ENCODE results near the gene FAM210A. TPM values are rescaled to one million over a fixed set of nuclear protein-coding genes. Genes with fewer than 3 reads are reported as not detected.
A peak's percentile ranks its signal among the peaks of the same experiment; 100 is the strongest.

The FAM210A gene
- total RNA-seq, 1 donor from 2014 or later, result 18.1 TPM

DNA sequence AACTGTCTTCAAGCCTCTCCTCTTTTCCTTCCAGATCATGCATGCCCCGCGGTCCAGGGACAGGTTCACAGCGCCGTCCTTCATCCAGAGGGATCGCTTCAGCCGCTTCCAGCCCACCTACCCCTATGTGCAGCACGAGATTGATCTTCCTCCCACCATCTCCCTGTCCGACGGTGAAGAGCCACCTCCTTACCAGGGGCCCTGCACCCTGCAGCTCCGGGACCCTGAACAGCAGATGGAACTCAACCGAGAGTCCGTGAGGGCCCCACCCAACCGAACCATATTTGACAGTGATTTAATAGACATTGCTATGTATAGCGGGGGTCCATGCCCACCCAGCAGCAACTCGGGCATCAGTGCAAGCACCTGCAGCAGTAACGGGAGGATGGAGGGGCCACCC lies 81.3 kb downstream of the FAM210A start:
- no peak for DNase-seq

DNA sequence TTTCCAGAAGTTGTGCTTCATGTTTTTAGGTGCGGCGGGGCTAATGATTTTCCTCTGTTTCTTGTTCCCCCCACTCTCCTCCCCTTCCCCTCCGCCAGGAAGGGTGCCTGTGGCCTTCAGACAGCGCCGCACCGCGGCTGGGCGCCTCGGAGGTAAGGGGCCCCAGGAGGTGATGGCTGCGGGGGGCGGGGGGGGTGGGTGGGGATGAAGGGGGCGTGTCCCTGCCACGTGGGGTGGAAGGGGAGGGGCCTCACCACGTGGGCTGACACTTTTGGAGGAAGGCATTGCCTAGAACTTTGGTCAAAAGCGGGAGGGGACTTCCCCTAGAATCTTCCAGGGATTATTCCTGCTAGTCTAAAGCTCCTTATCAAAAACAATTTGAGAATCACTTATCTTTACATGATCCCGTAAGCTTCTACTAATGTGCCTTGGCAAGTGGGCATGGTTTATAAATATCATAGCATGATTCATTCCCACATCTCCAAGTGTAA lies 83.1 kb downstream of the FAM210A start:
- no peak for DNase-seq

DNA sequence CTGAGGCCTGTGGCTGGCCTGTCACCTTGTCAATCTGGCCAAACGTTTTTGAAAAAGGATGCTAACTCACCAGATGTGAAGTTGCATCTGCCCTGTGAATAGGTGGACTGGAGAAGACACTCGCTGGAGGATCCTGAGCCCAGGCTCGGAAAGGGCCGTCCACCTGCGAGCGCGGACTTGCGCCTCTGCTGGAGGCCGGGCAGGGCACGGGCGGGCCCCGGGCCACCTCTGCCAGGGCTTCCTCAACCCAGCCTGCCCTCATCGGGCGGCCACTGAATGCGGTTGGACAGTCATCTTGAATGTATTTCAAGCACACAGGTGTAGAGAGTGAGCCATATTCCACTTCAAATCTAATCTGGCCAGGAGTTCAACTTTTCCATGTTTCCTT lies 83.9 kb downstream of the FAM210A start:
- DNase-seq, result no peak

DNA sequence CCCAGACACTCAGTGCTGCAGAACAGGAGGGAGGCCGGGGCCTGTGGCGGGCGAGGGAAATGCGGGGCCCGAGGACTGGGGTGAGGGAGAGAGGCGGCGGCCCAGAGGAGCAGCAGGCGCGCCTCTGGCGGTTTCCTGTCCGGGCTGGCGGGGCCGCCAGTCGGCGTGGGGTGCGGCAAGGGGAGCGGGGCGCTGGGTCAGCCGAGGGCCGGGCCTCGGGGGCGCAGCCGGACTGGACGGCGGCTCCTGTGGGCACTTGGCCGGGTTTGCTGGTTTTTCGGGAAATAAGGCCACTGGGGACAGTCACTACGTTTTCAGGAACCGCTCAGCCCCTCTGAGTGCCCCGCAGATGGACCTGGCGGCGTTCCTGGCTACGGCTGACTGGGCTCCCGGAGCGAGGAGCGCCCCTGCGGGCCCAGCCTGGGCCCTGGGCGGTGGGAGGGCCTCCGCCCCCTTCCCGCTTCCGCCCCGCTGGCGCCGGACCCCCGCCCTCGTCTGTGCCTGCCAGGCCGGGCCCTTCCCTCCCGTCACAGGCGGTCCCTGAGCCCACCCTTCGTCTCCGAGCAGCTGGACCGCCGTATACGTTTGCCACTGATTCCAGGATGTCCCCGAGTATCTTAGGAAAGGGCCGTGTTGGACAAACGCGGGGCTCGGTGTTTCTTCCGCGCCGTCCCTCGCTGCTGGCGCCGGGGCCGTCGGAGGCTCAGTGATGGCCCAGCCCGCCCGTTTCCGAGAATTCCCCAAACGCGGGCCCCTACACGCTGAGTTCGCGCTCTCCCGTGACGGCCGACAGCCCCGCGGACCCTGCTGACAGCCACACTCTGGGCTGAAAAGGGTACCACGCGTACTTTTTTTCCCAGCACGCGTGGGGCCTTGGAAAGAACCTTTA lies 84.6 kb downstream of the FAM210A start:
- DNase-seq, result no peak

DNA sequence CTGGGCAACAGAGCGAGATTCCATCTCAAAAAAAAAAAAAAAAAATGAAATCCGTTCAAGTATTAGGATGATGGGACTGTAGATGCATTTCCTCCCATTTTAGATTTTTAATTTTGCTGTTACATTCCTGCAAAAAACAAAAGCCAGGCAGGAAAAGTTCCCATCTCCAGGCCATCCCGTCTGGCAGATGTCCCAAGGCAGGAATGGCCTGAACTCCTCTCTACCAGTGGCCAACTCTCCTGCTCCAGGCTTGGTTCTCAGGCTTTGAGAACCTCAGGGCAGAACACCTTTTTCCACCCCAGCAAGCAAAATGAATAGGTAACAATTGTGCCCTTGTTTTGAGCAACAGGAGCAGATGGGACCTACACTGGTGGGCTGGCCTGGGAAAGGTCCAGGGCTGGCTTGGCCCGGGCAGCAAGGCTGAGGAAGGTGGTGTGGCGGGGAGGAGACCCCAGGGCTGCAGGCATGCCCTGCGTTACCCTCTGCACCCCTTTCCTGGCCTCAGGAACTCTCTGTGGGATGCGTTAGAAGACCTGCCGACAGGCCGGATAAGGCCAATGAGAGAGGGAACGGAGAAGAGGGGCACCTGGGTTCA lies 86.0 kb downstream of the FAM210A start:
- no peak for DNase-seq

DNA sequence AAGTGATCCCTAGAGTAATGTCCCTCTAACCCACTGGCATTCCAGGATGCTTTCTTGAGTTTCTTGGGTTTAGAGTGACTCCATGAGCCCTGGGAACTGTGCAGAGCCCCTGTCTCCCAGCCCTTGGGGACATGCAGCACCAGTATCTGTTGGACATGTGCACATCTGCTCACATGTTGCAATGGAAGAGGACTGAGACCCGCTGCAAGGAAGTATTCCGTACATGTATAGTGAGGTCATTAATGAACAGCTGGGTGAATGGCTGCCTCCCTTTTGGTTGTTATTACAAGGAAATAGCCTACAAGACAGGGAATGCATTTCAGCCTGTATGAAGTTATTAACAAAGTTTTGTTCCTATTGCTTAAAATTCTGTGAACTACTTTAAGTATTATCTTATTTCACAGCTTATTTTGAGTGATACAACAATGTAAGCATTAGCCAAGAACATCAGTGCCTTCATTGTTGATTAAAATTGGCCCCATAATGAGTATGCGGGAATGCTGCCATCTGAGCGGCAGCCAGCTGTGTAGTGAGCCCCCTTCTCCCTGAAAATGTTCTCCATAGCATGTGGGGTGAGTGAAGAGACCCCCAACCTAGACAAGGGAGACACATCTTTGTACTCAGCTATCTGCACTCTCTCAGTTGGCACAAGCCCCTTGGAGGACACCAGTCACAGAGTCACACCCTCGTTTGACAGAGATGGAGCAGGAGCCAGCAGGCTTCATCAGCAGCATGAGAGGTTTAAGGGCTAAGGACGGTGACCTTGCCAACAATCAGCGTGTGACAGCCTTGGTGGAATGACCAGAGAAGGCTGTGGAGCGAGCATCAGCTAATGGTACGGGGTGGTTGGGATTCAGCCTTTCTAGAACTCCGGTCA lies 87.4 kb downstream of the FAM210A start:
- peak; percentile 21 for DNase-seq

DNA sequence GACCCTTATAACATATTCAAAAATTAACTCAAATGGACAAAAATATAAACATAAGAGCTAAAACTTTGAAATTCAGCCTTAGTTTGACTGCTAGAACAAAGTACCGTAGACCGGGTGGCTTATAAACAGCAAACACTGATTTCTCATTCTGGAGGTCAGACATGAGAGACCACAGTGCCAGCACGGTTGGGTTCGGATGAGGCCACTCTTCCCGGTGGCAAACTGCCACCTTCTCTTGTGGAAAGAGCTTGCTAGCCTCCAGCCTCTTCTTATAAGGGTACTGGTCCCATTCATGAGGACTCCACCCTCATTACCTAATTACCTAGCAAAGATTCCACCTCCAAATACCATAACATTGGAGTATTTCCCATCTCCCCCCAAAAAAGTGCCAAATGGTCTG lies 91.3 kb downstream of the FAM210A start:
- DNase-seq, result no peak

DNA sequence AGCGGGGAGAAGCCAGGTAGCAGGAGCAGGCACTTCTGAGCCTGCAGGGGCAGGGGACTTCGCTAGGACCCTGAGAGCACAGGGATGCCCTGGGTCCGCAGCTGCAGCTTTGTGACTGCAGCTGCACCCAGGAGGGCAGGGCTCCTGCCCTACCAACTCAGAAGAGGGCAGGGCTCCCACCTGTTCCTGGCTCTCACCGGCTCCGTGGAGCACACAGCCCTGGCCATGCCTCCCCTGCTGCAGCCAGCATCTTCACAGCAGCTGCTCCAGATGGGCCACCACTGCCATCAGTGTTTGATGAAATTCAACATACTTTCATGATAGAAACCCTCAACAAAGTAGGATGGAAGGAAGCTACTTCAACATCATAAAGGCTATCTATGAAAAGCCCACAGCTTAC lies 92.7 kb downstream of the FAM210A start:
- no peak for DNase-seq

DNA sequence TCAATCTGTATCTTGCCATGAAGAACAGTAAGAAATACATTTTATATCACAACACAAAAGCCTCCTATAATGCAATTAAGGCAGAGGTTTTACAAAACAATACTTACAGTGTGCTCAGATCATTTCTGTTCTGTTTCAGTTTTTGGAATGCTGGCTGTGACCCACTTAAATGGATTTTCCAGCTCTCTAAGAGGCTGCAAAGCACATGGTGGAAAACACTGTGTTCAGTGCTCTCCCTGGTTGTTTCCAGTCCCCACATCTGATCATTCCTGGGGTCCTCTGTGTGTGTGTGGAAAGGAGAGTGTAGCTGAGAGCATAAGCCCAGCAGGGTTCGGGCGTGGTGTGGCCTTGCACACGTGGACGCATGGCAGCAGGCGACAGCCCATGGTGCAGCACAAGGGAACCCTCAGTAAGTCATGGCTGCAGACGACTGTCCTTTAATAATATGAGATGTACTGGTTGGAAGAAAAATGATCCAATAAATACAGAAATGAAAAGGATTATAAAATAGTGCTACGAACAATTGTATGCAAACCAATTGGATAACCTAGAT lies 95.6 kb downstream of the FAM210A start:
- DNase-seq, result no peak

DNA sequence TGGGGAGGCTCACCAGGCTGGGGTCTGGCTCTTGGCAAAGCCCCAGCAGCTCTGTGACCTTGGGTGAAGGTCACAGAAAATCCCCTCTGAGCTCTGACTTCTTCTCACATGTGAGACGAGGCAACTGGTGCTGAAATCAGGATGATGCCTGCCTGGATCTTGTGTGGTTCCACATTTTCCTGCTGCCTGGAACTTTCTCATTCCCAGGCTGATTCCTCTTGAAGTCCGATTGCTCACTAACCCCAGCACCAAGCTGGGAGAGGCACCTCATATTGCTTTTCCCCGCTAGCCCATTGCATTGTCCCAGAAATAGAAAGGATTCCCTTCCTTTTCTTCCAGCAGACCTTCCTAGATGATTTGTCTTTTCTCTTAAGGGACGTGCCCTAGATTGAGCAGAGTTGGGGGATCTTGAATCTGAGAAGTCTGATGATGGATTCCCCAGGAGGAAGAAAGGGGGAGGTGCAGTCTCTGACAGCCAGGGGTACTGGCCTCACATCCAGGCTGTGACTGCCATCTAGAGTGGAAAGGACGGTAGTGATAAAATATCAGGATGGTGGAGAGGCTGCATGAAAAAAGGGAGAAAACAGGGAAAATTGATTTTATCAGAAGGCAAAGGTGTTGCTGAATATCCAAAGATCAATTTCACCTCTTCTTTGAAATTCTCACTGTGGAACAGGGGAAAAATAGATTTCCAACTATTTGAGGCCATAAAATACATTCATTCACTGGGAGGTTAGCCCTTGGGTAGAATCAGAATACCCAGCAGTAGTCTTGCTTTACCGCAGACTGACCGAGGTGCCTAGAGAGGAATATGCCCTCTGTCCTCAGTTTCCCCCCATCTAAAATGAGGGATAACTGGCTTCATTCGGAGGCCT lies 96.3 kb downstream of the FAM210A start:
- peak; percentile 21 for DNase-seq

DNA sequence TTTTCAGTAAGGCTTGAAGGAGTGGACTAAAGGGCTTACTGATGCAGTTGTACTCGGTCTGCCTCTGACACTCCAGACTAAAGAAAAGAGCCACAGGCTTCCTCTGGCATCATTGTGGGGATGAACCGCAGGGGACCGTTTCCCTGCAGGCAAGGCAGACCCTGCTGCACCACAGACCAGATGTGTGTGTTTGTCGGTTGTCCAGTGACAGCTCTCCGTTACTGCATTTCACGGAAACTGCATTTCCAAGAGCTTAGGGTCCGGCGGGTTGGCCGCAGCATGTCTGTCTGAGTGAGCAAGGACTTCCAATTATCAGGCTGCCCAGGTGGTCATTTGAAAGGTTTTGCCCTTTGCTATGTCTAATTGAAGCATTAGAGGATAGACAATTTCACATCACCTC lies 98.1 kb downstream of the FAM210A start:
- no peak for DNase-seq

DNA sequence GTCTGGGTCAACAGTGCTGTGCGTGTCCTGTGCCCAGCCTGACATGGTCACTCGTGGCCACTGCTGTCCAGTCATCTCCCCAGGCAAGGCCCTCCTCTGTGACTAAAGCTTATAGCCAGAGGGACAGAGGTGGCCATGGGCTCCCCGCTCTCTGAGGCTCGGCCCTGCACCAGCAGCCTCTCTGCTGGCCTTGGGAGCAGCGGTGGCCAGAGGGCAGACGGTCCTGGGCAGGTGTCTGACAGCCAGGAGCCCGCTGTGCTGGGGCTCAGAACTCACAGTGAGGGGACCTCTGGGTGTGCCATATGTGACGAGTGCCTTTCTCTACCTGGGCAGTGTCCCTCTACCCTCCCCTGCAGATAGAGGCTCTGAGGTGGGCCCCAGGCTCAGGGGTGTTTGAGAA lies 98.7 kb downstream of the FAM210A start:
- DNase-seq, result no peak

DNA sequence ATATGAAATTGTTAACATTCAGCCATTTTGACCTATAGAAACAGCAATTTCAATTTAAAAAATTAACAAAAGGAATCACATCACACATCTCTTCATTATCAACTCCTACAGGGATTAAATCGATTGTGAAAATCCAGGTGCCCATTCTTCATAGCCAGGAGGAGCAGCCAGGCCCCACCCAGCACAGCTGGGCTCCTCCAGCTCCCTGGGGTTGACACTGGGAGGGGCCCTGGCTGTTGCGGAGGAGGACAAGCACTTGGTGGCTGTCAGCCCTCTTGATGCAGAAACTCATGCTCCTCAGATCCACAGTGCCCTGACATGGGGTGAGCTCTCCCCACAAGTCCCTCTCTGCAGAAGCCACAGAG lies 99.8 kb downstream of the FAM210A start:
- no peak for DNase-seq

DNA sequence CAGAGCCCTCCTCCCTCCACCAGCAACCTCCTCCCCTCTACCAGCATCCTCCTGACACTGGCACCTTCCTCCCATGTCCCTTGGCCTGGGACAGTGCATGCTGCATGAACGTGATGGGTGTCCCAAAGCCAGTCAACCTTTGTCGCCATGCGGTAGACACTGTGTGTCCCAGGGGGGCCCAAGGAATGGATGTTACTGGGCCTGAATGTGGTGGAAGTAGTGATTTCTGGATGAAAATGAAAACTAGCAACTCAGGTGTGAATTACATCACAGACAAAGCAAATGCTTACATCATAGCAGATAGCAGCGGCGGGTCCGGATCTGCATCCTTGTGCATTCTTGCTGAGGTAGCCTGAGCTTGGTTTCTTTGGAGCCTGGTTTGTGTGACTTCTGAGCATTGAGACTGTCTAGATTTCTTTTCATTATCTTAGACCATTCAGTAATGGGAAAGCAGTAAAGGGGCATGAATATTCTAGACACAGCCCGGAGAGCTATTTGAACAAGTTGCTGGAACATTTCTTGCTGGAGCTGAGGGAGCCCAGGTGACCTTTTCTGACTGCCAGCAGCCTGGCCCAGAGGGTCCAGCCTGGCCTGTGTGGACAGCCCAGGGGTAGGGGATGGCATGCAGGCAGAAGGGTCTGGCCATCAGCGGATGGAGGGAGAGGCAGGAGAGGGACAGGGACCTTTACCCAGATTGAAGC lies 100.4 kb downstream of the FAM210A start:
- DNase-seq, result no peak

DNA sequence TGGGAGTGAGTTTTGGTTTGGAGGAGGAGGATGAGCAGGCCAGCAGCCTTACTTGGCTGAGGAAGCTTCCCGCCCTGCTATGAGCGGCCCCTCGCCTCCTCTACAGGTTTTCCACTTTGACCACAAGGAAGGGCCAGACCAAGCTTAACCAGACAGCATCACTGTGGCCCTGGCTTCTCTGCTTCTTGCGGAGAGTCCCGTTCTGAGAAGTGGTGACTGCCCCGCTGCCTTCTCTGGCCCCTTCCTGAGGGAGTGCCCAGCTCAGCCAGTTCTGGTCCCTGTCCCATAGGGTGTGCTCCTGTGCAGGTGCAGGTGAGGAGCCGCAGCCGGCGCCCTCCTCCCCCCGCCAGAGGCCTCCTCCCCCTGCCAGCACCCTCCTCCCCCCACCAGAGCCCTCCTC lies 101.0 kb downstream of the FAM210A start:
- DNase-seq, result no peak

DNA sequence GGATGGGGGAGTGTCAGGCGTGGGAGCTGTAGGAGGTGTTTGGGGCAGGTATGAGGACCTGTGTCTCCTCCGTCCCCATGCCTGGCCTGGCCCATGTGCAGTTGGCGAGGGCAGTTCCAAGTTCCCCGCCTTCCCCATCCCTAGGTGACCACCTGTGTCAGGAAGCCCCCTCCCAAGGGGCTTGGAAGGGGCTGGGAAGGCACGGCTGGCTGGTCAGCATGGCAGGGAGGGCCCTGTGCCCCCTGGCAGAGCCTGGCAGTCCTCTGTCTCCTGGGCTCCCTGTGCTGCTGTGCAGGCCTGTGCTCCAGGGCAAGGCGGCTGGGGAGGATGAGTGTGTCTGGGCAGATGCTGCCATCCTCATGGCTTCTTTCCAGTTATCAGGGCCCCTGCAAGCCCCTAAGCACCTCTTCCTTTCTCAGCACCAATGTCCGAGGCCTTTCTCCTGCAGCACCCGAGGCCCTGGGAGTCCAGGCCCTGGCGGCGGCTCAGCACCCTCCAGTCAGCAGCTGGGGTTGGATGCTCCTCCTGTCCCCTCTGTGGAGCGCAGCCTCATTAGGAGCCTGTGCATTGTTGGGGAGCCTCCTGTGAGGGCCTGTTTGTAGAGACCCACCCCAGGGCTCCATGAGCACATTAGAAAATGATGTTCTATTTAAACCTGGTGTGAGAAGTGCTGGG lies 101.7 kb downstream of the FAM210A start:
- DNase-seq, result no peak

DNA sequence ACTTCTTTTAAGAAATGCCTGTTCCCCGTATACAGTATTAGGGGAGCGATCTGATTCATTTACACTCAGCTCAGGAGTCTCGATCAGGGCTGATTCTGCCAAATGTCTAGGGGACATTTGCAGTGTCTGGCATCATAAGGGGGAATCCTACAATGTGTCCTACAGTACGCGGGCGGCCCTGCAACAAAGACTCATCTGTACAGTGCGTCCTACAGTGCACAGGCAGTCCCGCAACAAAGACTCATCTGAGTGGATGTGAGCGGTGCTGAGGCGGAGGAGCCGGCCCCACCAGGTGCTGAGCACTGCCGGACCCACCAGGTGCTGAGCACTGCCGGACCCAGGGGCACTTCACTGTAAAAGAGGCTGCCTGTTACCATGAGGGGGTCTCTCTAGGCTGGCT lies 102.5 kb downstream of the FAM210A start:
- DNase-seq, result no peak

DNA sequence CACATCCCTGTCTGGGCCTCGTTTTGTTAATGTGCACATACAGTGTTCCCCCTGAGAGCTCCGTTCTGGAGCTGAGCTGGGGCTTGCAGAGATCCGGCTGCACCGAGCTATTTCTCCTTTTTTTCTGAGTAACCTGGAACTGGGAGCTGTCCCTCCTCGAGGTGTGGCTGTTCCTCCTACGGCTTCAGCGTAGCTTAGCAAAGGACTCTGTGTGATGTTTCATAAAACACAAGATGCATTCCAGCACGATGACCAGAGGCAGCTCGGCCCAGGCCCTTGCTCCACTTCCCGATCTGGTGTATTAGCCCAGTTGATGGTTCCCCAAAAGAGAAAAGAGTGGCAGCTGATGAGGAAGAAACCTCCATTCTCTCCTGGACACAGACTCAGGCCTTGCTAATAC lies 103.0 kb downstream of the FAM210A start:
- DNase-seq, result no peak

DNA sequence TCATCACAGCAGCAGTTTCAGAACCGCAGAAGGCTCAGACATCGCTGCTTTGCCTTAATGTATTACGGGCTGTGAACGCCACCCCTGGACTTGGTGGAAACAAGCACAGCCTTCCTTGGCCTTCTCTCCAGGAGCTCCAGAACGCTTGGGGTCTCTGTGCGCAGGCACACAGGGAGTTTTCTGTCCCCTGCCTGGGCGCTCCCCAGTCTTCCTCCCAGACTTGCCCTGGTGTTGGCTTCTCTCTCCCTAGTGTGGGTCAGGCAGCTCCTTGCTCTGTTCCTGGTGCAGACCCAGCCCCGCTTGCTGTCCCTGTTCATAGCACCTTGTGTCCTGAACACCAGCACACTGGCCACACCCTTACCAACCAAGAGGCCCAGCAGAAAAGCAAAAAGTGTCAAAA lies 103.6 kb downstream of the FAM210A start:
- DNase-seq, result no peak

DNA sequence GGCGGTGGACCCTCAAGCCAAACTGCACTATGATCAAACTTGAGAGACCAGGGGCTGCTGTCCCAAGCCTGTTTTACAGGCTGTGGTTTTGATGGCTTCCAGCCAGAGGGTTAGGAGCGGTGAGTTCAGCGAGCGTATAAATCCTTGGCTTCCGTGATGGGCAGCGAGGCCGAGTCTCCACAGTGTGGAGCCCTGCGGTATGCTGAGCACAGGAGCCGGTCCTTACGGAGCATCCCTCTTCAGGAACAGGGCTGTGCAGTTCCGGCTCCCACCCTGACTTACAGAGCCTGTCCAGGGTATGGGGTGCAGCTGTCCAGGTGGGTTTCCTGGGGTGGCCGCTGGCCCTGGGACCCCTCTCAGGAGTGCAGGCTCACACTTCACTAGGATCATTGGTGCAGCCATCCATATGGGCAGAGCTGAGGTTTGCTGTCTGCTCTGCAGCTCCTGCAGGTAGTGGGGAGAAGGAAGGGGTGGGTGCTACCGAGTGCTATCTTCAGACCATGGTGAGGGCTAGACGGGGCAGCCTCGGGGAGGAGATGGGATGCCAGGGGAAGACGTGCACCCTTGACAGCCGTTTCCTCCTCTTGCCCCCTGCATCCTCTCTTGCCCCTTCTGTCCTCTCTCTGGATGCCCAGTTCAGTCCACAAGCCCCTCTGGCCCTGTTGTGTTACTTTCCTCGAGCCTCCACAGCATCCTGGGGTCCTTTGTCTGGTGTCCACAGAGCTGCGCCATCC lies 104.3 kb downstream of the FAM210A start:
- DNase-seq, result no peak
